Liver (tissue), 3 donors: ENCODE results near the gene PSD4.

Experiments
- CTCF ChIP-seq: fragments of 150-350 bp; IDR thresholded peaks from 2 replicates; pipeline ENCODE4 v1.5.1; 2017; ENCODE audit warnings: improper control_type of control experiment, low read depth, low read length; ENCODE audit not compliant: missing input control
- EGR1 ChIP-seq, 2 donors: IDR thresholded peaks; 2 replicates each; pipeline ENCODE4 v1.6.1; 2016 to 2018; ENCODE audit warnings: antibody characterized with exemption in 2 of 2, low read depth in 2 of 2
- GABPA ChIP-seq, 2 donors: IDR thresholded peaks in 1 of 2; conservative IDR thresholded peaks in 1 of 2; 2 replicates each; pipeline ENCODE4 v1.6.1; 2016; ENCODE audit warnings: antibody characterized with exemption in 2 of 2, mild to moderate bottlenecking in 1 of 2, moderate library complexity in 1 of 2
- JUND ChIP-seq, 2 donors: IDR thresholded peaks; 2 replicates each; pipeline ENCODE4 v1.6.1; 2016; ENCODE audit warnings: antibody characterized with exemption in 2 of 2
- MAX ChIP-seq: IDR thresholded peaks from 2 replicates; pipeline ENCODE4 v1.6.1; 2016; ENCODE audit warnings: antibody characterized with exemption
- RAD21 ChIP-seq, 2 donors: IDR thresholded peaks; 2 replicates each; pipeline ENCODE4 v1.6.1; 2016; ENCODE audit warnings: antibody characterized with exemption in 2 of 2, mild to moderate bottlenecking in 2 of 2
- REST ChIP-seq: IDR thresholded peaks from 2 replicates; pipeline ENCODE4 v1.6.1; 2016; ENCODE audit warnings: antibody characterized with exemption, mild to moderate bottlenecking
- TAF1 ChIP-seq: conservative IDR thresholded peaks from 2 replicates; pipeline ENCODE4 v1.6.1; 2016; ENCODE audit warnings: antibody characterized with exemption, mild to moderate bottlenecking
- donor health status: healthy.
- donor health status: healthy.

- TF ChIP-seq REST (no peak), CTCF (no peak), JUND (IDR thresholded peaks at IDR 0.05) (no peak), RAD21 (IDR thresholded peaks at IDR 0.05) (no peak), TAF1 (no peak), MAX (no peak), GABPA (IDR thresholded peaks at IDR 0.05 in 1 of 2, conservative IDR thresholded peaks at IDR 0.05 in 1 of 2) (no peak), EGR1 (IDR thresholded peaks at IDR 0.05; ENCODE audit: low read depth in 2 of 2) (no peak)
Observed at GRCh38 chr2:113207021-113207420, 33.2 kb downstream of the PSD4 start.
